Testis (tissue), 3 donors: ENCODE measurements around the gene FBF1. TPM values are rescaled to one million over a fixed set of nuclear protein-coding genes. Genes with fewer than 3 reads are reported as not detected.

ENCODE experiments used
- polyA plus RNA-seq: library from polyadenylated mRNA; stranded (reverse); fragments of 350-450 nt; fragmentation: Illumina TruSeq; extraction: RNeasy Lipid Tissue Mini Kit (QIAGEN cat#74804); gene quantifications from one replicate; pipeline ENCODE4 v1.2.3, GENCODE V29; 2014; ENCODE audit warnings: low read depth, low replicate concordance; ENCODE audit not compliant: insufficient read depth
- total RNA-seq, 2 donors: library from RNA; depleted of rRNA; stranded (reverse); fragments of >200 nt; gene quantifications; one replicate each; pipeline ENCODE4 v1.2.3, GENCODE V29; 2016

The FBF1 gene
- total and polyA plus RNA-seq, 3 donors from 2014 or later = 81.1 to 119 (median 85.4) TPM

Other genes with a start within 250 kb of the FBF1 start
- gene ITGB4, start 219.6 kb downstream of the FBF1 start, total RNA-seq = 10 to 100 TPM in 1 of 2 donors, 1 to 10 TPM in 1; 7.6 to 11.6 TPM
- gene ITGB4, start 219.6 kb downstream of the FBF1 start, polyA plus RNA-seq = 16.4 TPM
- gene GALK1, start 175.8 kb downstream of the FBF1 start, total RNA-seq = 10 to 100 TPM; 31.9 to 50.7 TPM
- 32.1 TPM for gene GALK1, start 175.8 kb downstream of the FBF1 start, polyA plus RNA-seq
- 10 to 100 TPM; 57.2 to 76.0 TPM for gene UNK, start 156.2 kb downstream of the FBF1 start, total RNA-seq
- gene UNK, start 156.2 kb downstream of the FBF1 start, polyA plus RNA-seq = 66.7 TPM
- gene UNC13D, start 96.6 kb downstream of the FBF1 start, total RNA-seq = 10 to 100 TPM; 15.0 to 20.4 TPM
- 10.2 TPM for gene UNC13D, start 96.6 kb downstream of the FBF1 start, polyA plus RNA-seq
- gene WBP2, start 85.7 kb downstream of the FBF1 start, total RNA-seq = 100 to 1,000 TPM in 1 of 2 donors, 10 to 100 TPM in 1; 96.1 to 127 TPM
- 217 TPM for gene WBP2, start 85.7 kb downstream of the FBF1 start, polyA plus RNA-seq
- gene TRIM47, start 62.5 kb downstream of the FBF1 start, total RNA-seq = 10 to 100 TPM; 43.5 to 48.6 TPM
- 18.3 TPM for gene TRIM47, start 62.5 kb downstream of the FBF1 start, polyA plus RNA-seq
- gene TRIM65, start 44.1 kb downstream of the FBF1 start, total RNA-seq = 10 to 100 TPM; 23.4 to 25.5 TPM
- 8.6 TPM for gene TRIM65, start 44.1 kb downstream of the FBF1 start, polyA plus RNA-seq
- 10 to 100 TPM; 88.2 to 88.7 TPM for gene MRPL38, start 36.2 kb downstream of the FBF1 start, total RNA-seq
- 101 TPM for gene MRPL38, start 36.2 kb downstream of the FBF1 start, polyA plus RNA-seq
- 10 to 100 TPM; 64.1 to 77.7 TPM for gene ACOX1, start 38.1 kb upstream of the FBF1 start, total RNA-seq
- 24.1 TPM for gene ACOX1, start 38.1 kb upstream of the FBF1 start, polyA plus RNA-seq
- 10 to 100 TPM; 15.4 to 17.8 TPM for gene TEN1, start 38.2 kb upstream of the FBF1 start, total RNA-seq
- 19.5 TPM for gene TEN1, start 38.2 kb upstream of the FBF1 start, polyA plus RNA-seq
- gene CDK3, start 59.8 kb upstream of the FBF1 start, total RNA-seq = 10 to 100 TPM; 16.9 to 17.1 TPM
- 15.0 TPM for gene CDK3, start 59.8 kb upstream of the FBF1 start, polyA plus RNA-seq
- gene EVPL, start 86.3 kb upstream of the FBF1 start, total RNA-seq = 1 to 10 TPM; 2.7 to 3.5 TPM
- 1.2 TPM for gene EVPL, start 86.3 kb upstream of the FBF1 start, polyA plus RNA-seq
- gene SRP68, start 131.5 kb upstream of the FBF1 start, total RNA-seq = 10 to 100 TPM; 49.2 to 53.4 TPM
- gene SRP68, start 131.5 kb upstream of the FBF1 start, polyA plus RNA-seq = 79.6 TPM
- 1 to 10 TPM in 1 of 2 donors, under 1 TPM in 1; 0.31 to 1.6 TPM for gene GALR2, start 133.7 kb upstream of the FBF1 start, total RNA-seq
- 0.47 TPM for gene GALR2, start 133.7 kb upstream of the FBF1 start, polyA plus RNA-seq
- under 1 TPM in 1 of 2 donors, not detected in 1; 0.31 TPM for gene ZACN, start 138.1 kb upstream of the FBF1 start, total RNA-seq
- 0.13 TPM for gene ZACN, start 138.1 kb upstream of the FBF1 start, polyA plus RNA-seq
- gene EXOC7, start 162.7 kb upstream of the FBF1 start, total RNA-seq = 100 to 1,000 TPM; 138 TPM
- 99.1 TPM for gene EXOC7, start 162.7 kb upstream of the FBF1 start, polyA plus RNA-seq
- gene FOXJ1, start 200.2 kb upstream of the FBF1 start, total RNA-seq = 10 to 100 TPM; 22.9 to 29.4 TPM
- 30.5 TPM for gene FOXJ1, start 200.2 kb upstream of the FBF1 start, polyA plus RNA-seq